HG02642 (cell line): ENCODE results near the gene APIP.

ENCODE experiments used
- ATAC-seq: cut with Tn5 transposase; IDR thresholded peaks from one replicate; pipeline ENCODE4 v1.9.1; 2021; ENCODE audit warnings: mild to moderate bottlenecking; ENCODE audit not compliant: unreplicated experiment, poor library complexity

APIP gene

GRCh38 chr11:34890812-34891211, 25.4 kb downstream of the APIP start:
- no peak for ATAC-seq

- ATAC-seq, result no peak
Measured at GRCh38 chr11:34890089-34890488, 26.1 kb downstream of the APIP start.

- no peak for ATAC-seq
Measured at GRCh38 chr11:34887260-34887659, 28.9 kb downstream of the APIP start.

GRCh38 chr11:34886609-34887008, 29.6 kb downstream of the APIP start:
- no peak for ATAC-seq

GRCh38 chr11:34881900-34882299, 34.3 kb downstream of the APIP start:
- no peak for ATAC-seq

GRCh38 chr11:34877375-34877975, 38.7 kb downstream of the APIP start:
- no peak for ATAC-seq

GRCh38 chr11:34874202-34874601, 42.0 kb downstream of the APIP start:
- ATAC-seq, result no peak

- no peak for ATAC-seq
Measured at GRCh38 chr11:34870548-34871196, 45.5 kb downstream of the APIP start.

GRCh38 chr11:34869425-34869824, 46.8 kb downstream of the APIP start:
- no peak for ATAC-seq

- ATAC-seq, result no peak
Measured at GRCh38 chr11:34866375-34866774, 49.8 kb downstream of the APIP start.

GRCh38 chr11:34865261-34865660, 50.9 kb downstream of the APIP start:
- no peak for ATAC-seq

GRCh38 chr11:34864424-34864823, 51.8 kb downstream of the APIP start:
- no peak for ATAC-seq

GRCh38 chr11:34863048-34863447, 53.1 kb downstream of the APIP start:
- no peak for ATAC-seq

GRCh38 chr11:34860518-34860917, 55.7 kb downstream of the APIP start:
- ATAC-seq, result no peak

GRCh38 chr11:34860034-34860433, 56.1 kb downstream of the APIP start:
- no peak for ATAC-seq

- no peak for ATAC-seq
Measured at GRCh38 chr11:34859496-34859895, 56.7 kb downstream of the APIP start.

GRCh38 chr11:34857463-34857862, 58.7 kb downstream of the APIP start:
- ATAC-seq, result no peak

- ATAC-seq, result no peak
Measured at GRCh38 chr11:34856251-34856650, 59.9 kb downstream of the APIP start.

GRCh38 chr11:34855754-34856095, 60.5 kb downstream of the APIP start:
- ATAC-seq, result no peak

- no peak for ATAC-seq
Measured at GRCh38 chr11:34855021-34855753, 61.0 kb downstream of the APIP start.

- ATAC-seq, result no peak
Measured at GRCh38 chr11:34851916-34852315, 64.3 kb downstream of the APIP start.

GRCh38 chr11:34850334-34850733, 65.8 kb downstream of the APIP start:
- ATAC-seq, result no peak
